Stomach (tissue), 9 donors: ENCODE data around the gene SIN3B. TPM values are rescaled to one million over a fixed set of nuclear protein-coding genes. Genes with fewer than 3 reads are reported as not detected.

Experiments used
- DNase-seq, 2 donors: peaks; one replicate each; pipeline versions ENCODE4 v3.0.0 to v3.0.0-alpha.2; 2013 to 2019
- H3K27ac ChIP-seq, 5 donors: fragments of 200-600 bp in 4 of 5; sonication (generic) in 4 of 5; one replicate each; pipeline ENCODE4 v1.5.1; 2013 to 2019; ENCODE audit warnings: mild to moderate bottlenecking in 1 of 5, moderate library complexity in 1 of 5
- H3K27me3 ChIP-seq, 3 donors: fragments of 200-600 bp; sonication (generic); one replicate each; pipeline ENCODE4 v1.5.1; 2017 to 2019; ENCODE audit warnings: mixed run types in 1 of 3
- H3K36me3 ChIP-seq, 4 donors: fragments of 200-600 bp; sonication (generic); 1 replicate in 3 of 4; 2 replicates in 1 of 4; pipeline ENCODE4 v1.5.1; 2016 to 2019
- H3K4me1 ChIP-seq, 4 donors: fragments of 200-600 bp; sonication (generic); one replicate each; pipeline ENCODE4 v1.5.1; 2016 to 2019
- H3K4me3 ChIP-seq, 4 donors: fragments of 200-600 bp; sonication (generic) in 3 of 4; one replicate each; pipeline ENCODE4 v1.5.1; 2016 to 2019; ENCODE audit warnings: mild to moderate bottlenecking in 1 of 4
- H3K9me3 ChIP-seq, 4 donors: fragments of 200-600 bp; sonication (generic); one replicate each; pipeline ENCODE4 v1.5.1; 2016 to 2019
- EP300 ChIP-seq: sonication (generic); formaldehyde crosslinking; IDR thresholded peaks from one replicate; pipeline ENCODE4 v1.6.1; 2017; ENCODE audit warnings: antibody characterized with exemption
- POLR2A ChIP-seq, 4 donors: fragments of 450-650 bp; IDR thresholded peaks; one replicate each; pipeline ENCODE4 v1.6.1; 2016; ENCODE audit warnings: antibody characterized with exemption in 4 of 4, control low read depth in 2 of 4, mild to moderate bottlenecking in 1 of 4, moderate library complexity in 1 of 4
- POLR2AphosphoS5 ChIP-seq, 3 donors: sonication (generic); formaldehyde crosslinking; IDR thresholded peaks; one replicate each; pipeline ENCODE4 v1.6.1; 2016; ENCODE audit warnings: antibody characterized with exemption in 3 of 3
- WGBS, 5 donors: extraction: QIAGEN DNeasy Blood & Tissue Kit in 3 of 5; methylation state at CpG; one replicate each; pipeline versions ENCODE4 v1.1.5 to v1.1.7; 2013 to 2018; 5-methylcytosine and 5-hydroxymethylcytosine counted together
- intact Hi-C: fragments of 100-400 bp; cut with DNase I; formaldehyde crosslinking; loops from one replicate; pipeline ENCODE4 v1.15.1; 2023; ENCODE audit warnings: low total_unique reads
- polyA plus RNA-seq, 3 donors: library from polyadenylated mRNA; stranded (reverse); fragments of 200-250 nt; gene quantifications; one replicate each; pipeline ENCODE4 v1.2.3, GENCODE V29; 2013
- total RNA-seq, 5 donors: library from RNA; depleted of rRNA; stranded (reverse); fragments of >200 nt; gene quantifications; one replicate each; pipeline versions ENCODE4 v1.1.0 to v1.2.3, GENCODE V29; 2014 to 2016
- TF ChIP-seq, protein P1 (sequence below), 7 experiments: fragments of 450-650 bp in 4 of 7; fragments of 200-600 bp in 3 of 7; sonication (generic) in 3 of 7; IDR thresholded peaks; one replicate each; pipeline ENCODE4 v1.5.1; 2016 to 2019; ENCODE audit warnings: antibody characterized with exemption in 7 of 7, control low read depth in 2 of 7, mild to moderate bottlenecking in 1 of 7
- donor health status: healthy with polysubstance abuse.
- donor health status: Bipolar disorder and iron deficiency.
- donor health status: healthy.

The SIN3B gene
- total and polyA plus RNA-seq, 8 donors: 9.2 to 566 (median 62.4) TPM

DNA sequence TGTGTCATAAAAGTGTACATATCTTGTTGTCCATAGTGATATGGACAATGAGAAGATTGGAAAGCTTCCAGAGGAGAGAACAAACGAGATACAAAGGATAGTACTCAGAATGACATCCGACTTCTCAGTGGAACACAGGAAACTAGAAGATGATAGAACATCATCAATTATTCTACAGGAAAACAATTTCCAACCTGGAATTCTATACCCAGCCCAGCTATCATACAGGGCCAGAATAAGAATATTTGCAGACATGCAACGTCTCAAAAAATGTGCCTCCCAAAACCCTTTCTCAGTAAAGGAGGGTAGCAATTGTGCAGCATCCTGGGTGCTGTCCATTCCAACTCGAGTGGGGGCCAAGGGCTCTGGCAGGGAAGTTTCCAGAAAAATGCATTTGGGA, 83.6 kb downstream of the SIN3B start:
- H3K27me3 ChIP-seq: no peaks in the 10 kb centered on the region
- WGBS, 5 donors: 64 to 81% (median 74%) methylated on average over 4 of the region's 4 CpGs
- no peak overlapping the region for H3K27ac ChIP-seq
- intact Hi-C loops: no loop called here
- peaks cover 12 to 46% (median 43%) of the 10 kb centered on the region in 4 donors for H3K9me3 ChIP-seq
- no peak for TF ChIP-seq POLR2AphosphoS5 (IDR thresholded peaks at IDR 0.05)
- TF ChIP-seq EP300: no peak
- TF ChIP-seq POLR2A (IDR thresholded peaks at IDR 0.05): no peak
- DNase-seq: no peak
- no peaks in the 10 kb centered on the region for H3K4me1 ChIP-seq
- H3K4me3 ChIP-seq: no peak overlapping the region
- no peaks in the 10 kb centered on the region for H3K36me3 ChIP-seq

DNA sequence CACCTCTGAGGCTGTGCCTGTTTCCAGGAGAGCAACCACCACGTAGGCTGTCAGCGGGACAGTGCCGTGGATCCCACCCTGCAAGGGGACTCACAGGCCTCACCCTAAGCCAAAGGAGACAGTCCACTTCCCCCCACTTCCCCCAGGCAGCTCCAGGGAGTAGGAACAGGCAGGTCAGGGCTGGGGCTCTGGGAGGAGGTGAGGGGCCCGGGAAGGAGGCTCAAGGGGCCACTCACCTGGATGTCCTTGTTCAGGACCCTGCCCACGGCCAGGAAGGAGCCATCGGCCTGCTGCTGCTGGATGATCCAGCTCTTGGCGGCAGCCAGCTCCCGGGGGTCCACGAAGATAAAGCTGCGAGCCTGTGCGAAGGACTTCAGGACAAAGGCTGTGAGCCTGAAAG, 85.2 kb downstream of the SIN3B start:
- Histone ChIP-seq H3K27me3 (no peaks in the 10 kb centered on the region), H3K4me1 (no peaks in the 10 kb centered on the region), H3K4me3 (no peak overlapping the region), H3K9me3 (peaks cover 12 to 53% (median 49%) of the 10 kb centered on the region in 4 donors), H3K36me3 (no peaks in the 10 kb centered on the region), H3K27ac (no peak overlapping the region)
- DNase-seq: no peak
- no peak for TF ChIP-seq EP300
- no peak for TF ChIP-seq POLR2A (IDR thresholded peaks at IDR 0.05)
- no peak for TF ChIP-seq POLR2AphosphoS5 (IDR thresholded peaks at IDR 0.05)
- TF ChIP-seq, protein P1, sequence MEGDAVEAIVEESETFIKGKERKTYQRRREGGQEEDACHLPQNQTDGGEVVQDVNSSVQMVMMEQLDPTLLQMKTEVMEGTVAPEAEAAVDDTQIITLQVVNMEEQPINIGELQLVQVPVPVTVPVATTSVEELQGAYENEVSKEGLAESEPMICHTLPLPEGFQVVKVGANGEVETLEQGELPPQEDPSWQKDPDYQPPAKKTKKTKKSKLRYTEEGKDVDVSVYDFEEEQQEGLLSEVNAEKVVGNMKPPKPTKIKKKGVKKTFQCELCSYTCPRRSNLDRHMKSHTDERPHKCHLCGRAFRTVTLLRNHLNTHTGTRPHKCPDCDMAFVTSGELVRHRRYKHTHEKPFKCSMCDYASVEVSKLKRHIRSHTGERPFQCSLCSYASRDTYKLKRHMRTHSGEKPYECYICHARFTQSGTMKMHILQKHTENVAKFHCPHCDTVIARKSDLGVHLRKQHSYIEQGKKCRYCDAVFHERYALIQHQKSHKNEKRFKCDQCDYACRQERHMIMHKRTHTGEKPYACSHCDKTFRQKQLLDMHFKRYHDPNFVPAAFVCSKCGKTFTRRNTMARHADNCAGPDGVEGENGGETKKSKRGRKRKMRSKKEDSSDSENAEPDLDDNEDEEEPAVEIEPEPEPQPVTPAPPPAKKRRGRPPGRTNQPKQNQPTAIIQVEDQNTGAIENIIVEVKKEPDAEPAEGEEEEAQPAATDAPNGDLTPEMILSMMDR (IDR thresholded peaks at IDR 0.05): no peak
- WGBS, 5 donors: 88 to 96% (median 90%) methylated on average over 10 to 11 of the region's 11 CpGs
- intact Hi-C loops: no loop called here

DNA sequence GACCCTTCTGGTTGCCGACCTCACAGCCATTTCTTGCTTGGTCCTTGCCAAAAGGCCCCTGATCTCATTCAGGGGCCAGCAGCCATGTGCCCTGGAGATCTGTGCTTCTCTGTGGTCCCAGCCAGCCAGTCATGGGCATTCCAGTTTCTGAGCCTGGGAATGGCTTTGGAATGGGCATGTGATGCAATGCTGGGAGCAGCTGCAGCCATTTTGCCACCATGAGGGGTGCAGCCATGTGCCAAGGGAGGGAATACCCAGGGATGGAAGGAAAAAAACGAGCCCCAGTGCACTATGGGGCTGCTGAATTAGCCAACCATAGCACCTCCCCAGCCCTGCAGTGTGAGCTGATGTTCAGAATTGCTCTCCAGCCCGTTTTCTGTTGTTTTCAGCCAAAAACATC, 85.9 kb downstream of the SIN3B start:
- Histone ChIP-seq H3K36me3 (no peaks in the 10 kb centered on the region), H3K27ac (no peak overlapping the region), H3K4me1 (no peaks in the 10 kb centered on the region), H3K4me3 (no peak overlapping the region), H3K27me3 (no peaks in the 10 kb centered on the region), H3K9me3 (peaks cover 12 to 60% (median 55%) of the 10 kb centered on the region in 4 donors)
- intact Hi-C loops: no loop called here
- TF ChIP-seq, protein P1 (IDR thresholded peaks at IDR 0.05): no peak
- no peak for TF ChIP-seq POLR2A (IDR thresholded peaks at IDR 0.05)
- no peak for DNase-seq
- 52 to 75% (median 69%) methylated on average over 3 of the region's 3 CpGs for WGBS, 5 donors

DNA sequence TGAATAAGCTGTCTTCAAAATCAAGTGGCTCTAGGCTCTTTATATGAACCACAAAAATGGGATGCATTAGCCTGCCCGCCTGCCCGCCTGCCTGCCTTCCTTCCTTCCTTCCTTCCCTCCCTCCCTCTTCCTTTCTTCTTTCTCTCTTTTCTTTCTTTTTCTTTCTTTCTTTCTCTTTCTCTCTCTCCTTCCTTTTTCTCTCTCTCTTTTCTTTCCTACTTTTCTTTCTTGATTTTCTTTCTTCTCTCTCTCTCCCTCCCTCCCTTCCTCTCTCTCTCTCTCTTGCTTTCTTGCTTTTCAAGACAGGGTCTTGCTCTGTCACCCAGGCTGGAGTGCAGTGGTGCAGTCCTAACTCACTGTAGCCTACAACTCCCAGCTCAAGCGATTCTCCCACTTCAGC, 86.5 kb downstream of the SIN3B start:
- intact Hi-C loops: no loop called here
- H3K4me1 ChIP-seq: no peaks in the 10 kb centered on the region
- H3K27ac ChIP-seq: no peak overlapping the region
- no peaks in the 10 kb centered on the region for H3K36me3 ChIP-seq
- H3K27me3 ChIP-seq: no peaks in the 10 kb centered on the region
- H3K4me3 ChIP-seq: no peak overlapping the region
- peaks cover 12 to 60% (median 55%) of the 10 kb centered on the region in 4 donors for H3K9me3 ChIP-seq
- 58 to 87% (median 64%) methylated on average over 3 of the region's 3 CpGs for WGBS, 5 donors
- TF ChIP-seq POLR2A (IDR thresholded peaks at IDR 0.05): no peak
- no peak for TF ChIP-seq EP300
- TF ChIP-seq POLR2AphosphoS5 (IDR thresholded peaks at IDR 0.05): no peak
- DNase-seq: no peak

DNA sequence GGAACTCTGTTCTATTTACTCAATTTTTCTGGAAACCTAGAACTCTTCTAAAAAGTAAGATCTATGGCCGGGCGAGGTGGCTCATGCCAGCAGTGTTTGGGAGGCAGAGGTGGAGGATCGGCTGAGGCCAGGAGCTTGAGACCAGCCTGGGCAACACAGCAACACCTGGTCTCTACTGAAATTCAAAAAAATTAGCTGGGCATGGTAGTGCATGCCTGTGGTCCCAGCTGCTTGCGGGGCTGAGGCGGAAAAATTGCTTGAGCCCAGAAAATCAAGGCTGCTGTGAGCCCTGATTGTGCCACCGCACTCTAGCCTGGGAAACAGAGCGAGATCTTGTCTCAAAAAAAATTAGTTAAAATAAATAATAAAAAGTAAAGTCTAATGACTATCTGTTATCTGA, 88.2 kb downstream of the SIN3B start:
- Histone ChIP-seq H3K4me3 (no peak overlapping the region), H3K27me3 (no peaks in the 10 kb centered on the region), H3K27ac (no peak overlapping the region), H3K4me1 (no peaks in the 10 kb centered on the region), H3K36me3 (no peaks in the 10 kb centered on the region), H3K9me3 (peaks cover 7 to 46% (median 42%) of the 10 kb centered on the region in 4 donors)
- WGBS, 5 donors: 81 to 87% (median 82%) methylated on average over 7 of the region's 7 CpGs
- TF ChIP-seq POLR2AphosphoS5 (IDR thresholded peaks at IDR 0.05) (no peak), POLR2A (IDR thresholded peaks at IDR 0.05) (no peak), EP300 (no peak)
- TF ChIP-seq, protein P1 (IDR thresholded peaks at IDR 0.05): no peak
- intact Hi-C loops: no loop called here
- DNase-seq: no peak
